NCI-H1417 (cell line): ENCODE data around the gene NPC1.

Experiments
- DNase-seq, 3 experiments: peaks; one replicate each; lab custom pipeline; 2025; lab: John Stamatoyannopoulos, UW

The NPC1 gene

GRCh38 chr18:23487738-23488570 lies 98.4 kb downstream of the NPC1 start:
- no peak for DNase-seq

- DNase-seq: no peak
Observed at GRCh38 chr18:23485386-23485785, 100.9 kb downstream of the NPC1 start.

- DNase-seq: no peak
Observed at GRCh38 chr18:23484561-23485182, 101.6 kb downstream of the NPC1 start.
